ENCODE measurements around the gene SPATA1. TPM values are rescaled to one million over a fixed set of nuclear protein-coding genes. Genes with fewer than 3 reads are reported as not detected.

The SPATA1 gene
- total RNA-seq, 1 experiment from 2014 or later, result 0.85 TPM

- TF ChIP-seq HMGXB4 (CRISPR knock-in tag; IDR thresholded peaks at IDR 0.05) (peak; percentile 58; the same call in 1 of the 2 replicates), CBFB (CRISPR knock-in tag; IDR thresholded peaks at IDR 0.05; ENCODE audit: low read depth) (0 out of 2 replicates have a peak, but pooled peaks have one; percentile 33), ARID4B (CRISPR knock-in tag; IDR thresholded peaks at IDR 0.05; ENCODE audit: borderline replicate concordance) (peak; percentile 83; the same call in 1 of the 2 replicates), PRRX2 (CRISPR knock-in tag; IDR thresholded peaks at IDR 0.05) (no peak), FOXJ3 (CRISPR knock-in tag; IDR thresholded peaks at IDR 0.05; ENCODE audit: borderline replicate concordance) (no peak), FOXK1 (CRISPR knock-in tag; IDR thresholded peaks at IDR 0.05) (peak; percentile 68; the same call in 1 of the 2 replicates), ZNF138 (CRISPR knock-in tag; conservative IDR thresholded peaks at IDR 0.05) (0 out of 2 replicates have a peak, but pooled peaks have one; percentile 57), NR3C1 (CRISPR knock-in tag; conservative IDR thresholded peaks at IDR 0.05; ENCODE audit: low read depth) (no peak), SP1 (CRISPR knock-in tag; conservative IDR thresholded peaks at IDR 0.05) (peak; percentile 60; the same call in 1 of the 2 replicates), NFYB (CRISPR knock-in tag; conservative IDR thresholded peaks at IDR 0.05; ENCODE audit: low read depth) (no peak), CDX4 (CRISPR knock-in tag; IDR thresholded peaks at IDR 0.05; ENCODE audit: borderline replicate concordance) (no peak), ZNF532 (CRISPR knock-in tag; IDR thresholded peaks at IDR 0.05; ENCODE audit: borderline replicate concordance) (no peak), OVOL2 (CRISPR knock-in tag; IDR thresholded peaks at IDR 0.05; ENCODE audit: borderline replicate concordance) (no peak), ZNF263 (CRISPR knock-in tag; IDR thresholded peaks at IDR 0.05; ENCODE audit: low read depth) (no peak), ZMAT4 (CRISPR knock-in tag; IDR thresholded peaks at IDR 0.05) (no peak), NR1H2 (CRISPR knock-in tag; IDR thresholded peaks at IDR 0.05) (no peak)
- TF ChIP-seq, protein P1, sequence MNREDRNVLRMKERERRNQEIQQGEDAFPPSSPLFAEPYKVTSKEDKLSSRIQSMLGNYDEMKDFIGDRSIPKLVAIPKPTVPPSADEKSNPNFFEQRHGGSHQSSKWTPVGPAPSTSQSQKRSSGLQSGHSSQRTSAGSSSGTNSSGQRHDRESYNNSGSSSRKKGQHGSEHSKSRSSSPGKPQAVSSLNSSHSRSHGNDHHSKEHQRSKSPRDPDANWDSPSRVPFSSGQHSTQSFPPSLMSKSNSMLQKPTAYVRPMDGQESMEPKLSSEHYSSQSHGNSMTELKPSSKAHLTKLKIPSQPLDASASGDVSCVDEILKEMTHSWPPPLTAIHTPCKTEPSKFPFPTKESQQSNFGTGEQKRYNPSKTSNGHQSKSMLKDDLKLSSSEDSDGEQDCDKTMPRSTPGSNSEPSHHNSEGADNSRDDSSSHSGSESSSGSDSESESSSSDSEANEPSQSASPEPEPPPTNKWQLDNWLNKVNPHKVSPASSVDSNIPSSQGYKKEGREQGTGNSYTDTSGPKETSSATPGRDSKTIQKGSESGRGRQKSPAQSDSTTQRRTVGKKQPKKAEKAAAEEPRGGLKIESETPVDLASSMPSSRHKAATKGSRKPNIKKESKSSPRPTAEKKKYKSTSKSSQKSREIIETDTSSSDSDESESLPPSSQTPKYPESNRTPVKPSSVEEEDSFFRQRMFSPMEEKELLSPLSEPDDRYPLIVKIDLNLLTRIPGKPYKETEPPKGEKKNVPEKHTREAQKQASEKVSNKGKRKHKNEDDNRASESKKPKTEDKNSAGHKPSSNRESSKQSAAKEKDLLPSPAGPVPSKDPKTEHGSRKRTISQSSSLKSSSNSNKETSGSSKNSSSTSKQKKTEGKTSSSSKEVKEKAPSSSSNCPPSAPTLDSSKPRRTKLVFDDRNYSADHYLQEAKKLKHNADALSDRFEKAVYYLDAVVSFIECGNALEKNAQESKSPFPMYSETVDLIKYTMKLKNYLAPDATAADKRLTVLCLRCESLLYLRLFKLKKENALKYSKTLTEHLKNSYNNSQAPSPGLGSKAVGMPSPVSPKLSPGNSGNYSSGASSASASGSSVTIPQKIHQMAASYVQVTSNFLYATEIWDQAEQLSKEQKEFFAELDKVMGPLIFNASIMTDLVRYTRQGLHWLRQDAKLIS (CRISPR knock-in tag; IDR thresholded peaks at IDR 0.05; ENCODE audit: borderline replicate concordance), result no peak
- TF ChIP-seq, protein P2, sequence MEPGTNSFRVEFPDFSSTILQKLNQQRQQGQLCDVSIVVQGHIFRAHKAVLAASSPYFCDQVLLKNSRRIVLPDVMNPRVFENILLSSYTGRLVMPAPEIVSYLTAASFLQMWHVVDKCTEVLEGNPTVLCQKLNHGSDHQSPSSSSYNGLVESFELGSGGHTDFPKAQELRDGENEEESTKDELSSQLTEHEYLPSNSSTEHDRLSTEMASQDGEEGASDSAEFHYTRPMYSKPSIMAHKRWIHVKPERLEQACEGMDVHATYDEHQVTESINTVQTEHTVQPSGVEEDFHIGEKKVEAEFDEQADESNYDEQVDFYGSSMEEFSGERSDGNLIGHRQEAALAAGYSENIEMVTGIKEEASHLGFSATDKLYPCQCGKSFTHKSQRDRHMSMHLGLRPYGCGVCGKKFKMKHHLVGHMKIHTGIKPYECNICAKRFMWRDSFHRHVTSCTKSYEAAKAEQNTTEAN (CRISPR knock-in tag; IDR thresholded peaks at IDR 0.05), result no peak
- TF ChIP-seq, protein P3, sequence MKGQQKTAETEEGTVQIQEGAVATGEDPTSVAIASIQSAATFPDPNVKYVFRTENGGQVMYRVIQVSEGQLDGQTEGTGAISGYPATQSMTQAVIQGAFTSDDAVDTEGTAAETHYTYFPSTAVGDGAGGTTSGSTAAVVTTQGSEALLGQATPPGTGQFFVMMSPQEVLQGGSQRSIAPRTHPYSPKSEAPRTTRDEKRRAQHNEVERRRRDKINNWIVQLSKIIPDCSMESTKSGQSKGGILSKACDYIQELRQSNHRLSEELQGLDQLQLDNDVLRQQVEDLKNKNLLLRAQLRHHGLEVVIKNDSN (CRISPR knock-in tag; IDR thresholded peaks at IDR 0.05), result 0 out of 2 replicates have a peak, but pooled peaks have one; percentile 30
These were observed 68.0 kb downstream of the SPATA1 start, which contains the start of gene CTBS (continued) for GRCh38 chr1:84573967-84574842.
